ENCODE measurements around the gene STXBP1.

The STXBP1 gene

GRCh38 chr9:127680846-127681245 is 68.8 kb downstream of the STXBP1 start:
- DNase-seq (ENCODE audit: low read depth) = no peak
- no peak overlapping the region for H3K4me3 ChIP-seq (ENCODE audit: low read depth, low read length)

DNA sequence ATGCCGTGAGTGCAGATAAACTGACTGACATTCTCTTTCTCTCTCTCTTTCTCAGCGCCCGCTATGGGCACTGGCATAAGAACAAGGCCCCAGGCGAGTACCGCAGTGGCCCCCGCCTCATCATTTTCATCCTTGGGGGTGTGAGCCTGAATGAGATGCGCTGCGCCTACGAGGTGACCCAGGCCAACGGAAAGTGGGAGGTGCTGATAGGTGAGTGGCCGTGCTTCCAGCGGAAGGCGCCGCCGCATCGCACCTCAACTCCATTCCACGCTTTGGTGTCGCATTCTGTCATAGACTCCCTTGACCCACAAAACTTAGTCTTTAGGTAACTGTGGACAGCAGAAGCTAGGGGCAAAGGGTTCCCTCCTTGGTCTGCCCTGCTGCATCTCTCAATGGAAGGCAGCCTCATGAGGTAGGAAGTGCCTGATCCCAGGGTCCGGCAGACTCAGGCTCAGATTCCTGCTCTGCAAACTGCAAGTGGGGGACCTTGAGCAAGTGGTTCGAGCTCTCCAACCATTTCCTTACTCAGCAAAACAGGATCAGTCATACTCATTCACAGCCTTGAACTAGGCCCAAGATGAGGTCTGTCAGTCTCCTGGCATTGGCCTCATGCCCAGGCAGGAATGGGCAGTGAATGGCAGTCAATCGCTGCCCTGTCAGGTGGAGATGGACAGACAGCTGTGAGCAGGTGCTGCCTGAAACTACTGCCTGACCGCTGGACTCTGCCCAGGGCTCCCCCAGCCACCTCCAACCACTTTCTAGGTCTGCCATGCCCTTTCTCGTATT is 70.5 kb downstream of the STXBP1 start:
- H3K4me3 ChIP-seq (ENCODE audit: low read depth, low read length) = no peak overlapping the region
- DNase-seq (ENCODE audit: low read depth) = no peak

DNA sequence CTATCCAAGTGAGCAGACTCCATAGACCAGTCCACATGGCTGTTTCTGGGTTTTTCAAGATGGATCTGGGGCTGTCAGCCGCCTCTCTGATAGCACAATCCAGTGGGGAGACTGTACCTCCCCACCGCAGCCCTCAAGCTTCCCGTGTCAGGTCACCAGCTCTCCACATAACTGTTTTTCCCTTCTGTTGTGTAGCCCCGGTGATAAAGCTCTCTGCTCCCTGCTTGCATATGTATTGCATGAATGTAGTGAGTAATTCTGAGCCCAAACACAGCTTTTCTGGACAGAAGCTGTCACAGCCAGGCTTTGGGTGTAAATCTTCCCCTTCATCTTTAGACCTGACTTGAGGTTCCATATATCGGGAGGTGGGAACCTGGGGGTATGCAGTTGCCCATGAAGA is 71.6 kb downstream of the STXBP1 start:
- DNase-seq (ENCODE audit: low read depth) = no peak
- H3K4me3 ChIP-seq (ENCODE audit: low read depth, low read length) = no peak overlapping the region

DNA sequence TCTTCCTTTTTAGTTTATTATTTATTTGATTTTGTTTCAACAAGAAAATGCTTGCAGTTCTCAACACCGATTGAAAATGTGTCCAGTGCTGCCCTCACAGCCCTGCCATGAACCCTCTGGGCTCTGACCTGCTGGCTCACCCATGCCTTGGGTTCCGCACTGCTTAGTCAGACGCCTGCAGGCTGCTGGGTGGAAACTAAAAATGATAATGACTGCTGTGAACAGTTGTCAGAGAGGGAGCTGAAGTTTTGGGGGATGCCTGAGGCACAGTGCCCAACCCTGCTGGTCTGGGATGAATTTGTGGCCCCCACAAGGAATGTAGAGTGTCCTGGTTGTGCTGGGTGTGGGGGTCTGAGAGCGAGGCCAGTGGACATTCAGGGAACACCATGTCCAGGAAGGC is 72.5 kb downstream of the STXBP1 start:
- no peak for DNase-seq (ENCODE audit: low read depth)
- H3K4me3 ChIP-seq (ENCODE audit: low read depth, low read length) = no peak overlapping the region

DNA sequence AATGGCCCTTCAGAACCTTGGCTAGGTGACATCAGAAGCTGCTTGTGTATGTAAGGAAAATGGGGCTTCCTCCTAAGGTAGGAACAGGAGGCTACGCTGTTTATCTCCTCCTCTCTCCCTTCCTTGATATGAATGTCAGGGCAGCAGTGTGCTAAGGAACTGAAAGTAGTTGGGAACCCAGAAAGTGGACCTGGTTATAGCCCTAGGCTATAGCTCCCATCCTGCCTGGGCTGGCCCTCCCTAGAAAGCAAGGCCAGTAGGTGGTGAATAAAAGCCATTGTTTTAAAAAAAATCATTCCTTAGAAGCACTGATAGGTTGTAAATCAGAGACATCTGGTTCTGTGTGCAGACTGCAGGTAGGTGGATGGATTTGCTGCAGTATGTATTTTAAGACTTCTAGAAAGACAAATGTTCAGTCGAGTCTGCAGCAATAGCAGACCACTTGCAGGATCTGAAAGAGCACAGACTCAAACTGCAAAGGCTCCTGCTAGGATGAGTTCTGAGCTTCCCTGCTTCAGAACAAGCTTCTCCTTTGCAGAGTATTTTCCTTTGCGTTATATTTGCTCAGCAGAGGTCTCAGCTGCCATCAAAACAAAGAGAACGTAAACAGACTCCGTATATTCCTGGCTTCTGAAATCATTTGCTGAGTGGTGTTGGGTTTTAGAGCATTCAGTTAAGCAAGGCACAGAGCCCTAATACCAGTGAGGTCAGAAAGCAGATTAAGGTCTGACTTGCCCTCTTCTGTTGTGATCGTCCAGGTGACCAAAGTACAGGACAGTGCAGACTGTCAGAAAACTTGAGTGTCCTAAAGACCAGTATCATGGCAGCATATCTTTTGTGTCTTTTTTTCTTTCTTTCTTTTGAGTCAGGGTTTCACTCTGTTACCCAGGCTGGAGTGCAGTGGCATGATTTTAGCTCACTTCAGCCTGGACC is 74.7 kb downstream of the STXBP1 start:
- DNase-seq (ENCODE audit: low read depth) = no peak
- no peak overlapping the region for H3K4me3 ChIP-seq (ENCODE audit: low read depth, low read length)

- DNase-seq (ENCODE audit: low read depth) = no peak
- no peak overlapping the region for H3K4me3 ChIP-seq (ENCODE audit: low read depth, low read length)
Observed at GRCh38 chr9:127689329-127690000, 77.4 kb downstream of the STXBP1 start.

GRCh38 chr9:127690735-127691134 is 78.7 kb downstream of the STXBP1 start:
- no peak overlapping the region for H3K4me3 ChIP-seq (ENCODE audit: low read depth, low read length)
- no peak for DNase-seq (ENCODE audit: low read depth)

- DNase-seq (ENCODE audit: low read depth) = no peak
- no peak overlapping the region for H3K4me3 ChIP-seq (ENCODE audit: low read depth, low read length)
Observed at GRCh38 chr9:127692071-127692470, 80.0 kb downstream of the STXBP1 start.

DNA sequence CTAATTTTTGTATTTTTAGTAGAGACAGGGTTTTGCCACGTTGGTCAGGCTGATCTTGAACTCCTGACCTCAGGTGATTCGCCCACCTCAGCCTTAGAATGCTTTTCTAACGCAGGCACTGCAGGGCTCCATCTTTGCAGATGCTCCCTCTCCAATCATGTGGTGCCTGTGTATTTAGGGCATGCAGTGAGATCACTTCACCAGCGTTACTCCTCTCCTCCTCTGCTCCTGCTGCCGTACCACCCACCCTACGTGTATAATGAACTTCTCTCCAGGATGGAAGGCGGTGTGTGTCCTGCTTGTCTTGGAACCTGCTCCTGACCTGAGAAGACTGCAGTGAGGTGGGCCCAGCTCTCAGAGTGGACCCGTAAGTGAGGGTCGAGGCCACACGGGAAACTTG is 81.1 kb downstream of the STXBP1 start:
- no peak overlapping the region for H3K4me3 ChIP-seq (ENCODE audit: low read depth, low read length)
- DNase-seq (ENCODE audit: low read depth) = no peak

GRCh38 chr9:127693697-127694096 is 81.6 kb downstream of the STXBP1 start:
- DNase-seq (ENCODE audit: low read depth) = no peak
- H3K4me3 ChIP-seq (ENCODE audit: low read depth, low read length) = no peak overlapping the region

DNA sequence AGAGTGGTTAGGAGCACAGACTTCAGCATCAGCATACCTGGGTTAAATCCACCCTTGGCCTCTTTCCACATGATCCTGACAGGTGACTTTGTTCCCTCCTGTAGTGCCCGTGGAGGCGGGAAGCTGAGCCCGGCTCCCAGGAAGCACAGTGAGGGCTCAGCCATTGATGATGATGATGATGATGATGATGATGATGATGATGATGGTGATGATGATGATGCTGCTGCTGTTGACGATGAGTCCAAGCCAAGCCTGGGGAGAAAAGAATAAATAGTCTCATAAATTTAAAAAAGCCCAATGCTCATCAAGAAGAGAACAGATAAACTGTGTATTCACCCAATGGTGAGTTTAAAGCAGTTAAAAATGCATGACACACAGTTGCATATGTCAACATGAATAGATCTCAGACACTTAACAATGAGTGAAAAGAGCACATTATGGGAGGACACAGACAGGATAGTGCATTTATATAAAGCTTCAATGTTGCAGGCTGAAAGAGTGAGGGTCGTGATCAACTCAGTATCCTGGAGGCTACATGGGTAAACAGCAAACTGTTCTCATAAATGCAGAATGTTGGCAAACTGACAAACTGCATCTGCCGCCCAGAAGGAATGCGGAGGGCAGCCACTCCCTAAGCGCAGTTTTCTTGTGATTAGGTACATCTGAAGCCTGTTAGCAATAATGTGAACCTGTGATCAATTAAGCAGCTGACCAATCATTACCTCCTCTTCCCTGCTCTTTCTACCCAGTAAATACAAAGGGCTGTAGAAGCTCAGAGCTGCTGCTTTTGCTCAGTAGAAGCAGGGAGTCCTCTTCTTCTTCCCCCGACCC is 83.0 kb downstream of the STXBP1 start:
- no peak for DNase-seq (ENCODE audit: low read depth)
- H3K4me3 ChIP-seq (ENCODE audit: low read depth, low read length) = no peak overlapping the region

- no peak overlapping the region for H3K4me3 ChIP-seq (ENCODE audit: low read depth, low read length)
Observed at GRCh38 chr9:127697575-127697974, 85.5 kb downstream of the STXBP1 start.

DNA sequence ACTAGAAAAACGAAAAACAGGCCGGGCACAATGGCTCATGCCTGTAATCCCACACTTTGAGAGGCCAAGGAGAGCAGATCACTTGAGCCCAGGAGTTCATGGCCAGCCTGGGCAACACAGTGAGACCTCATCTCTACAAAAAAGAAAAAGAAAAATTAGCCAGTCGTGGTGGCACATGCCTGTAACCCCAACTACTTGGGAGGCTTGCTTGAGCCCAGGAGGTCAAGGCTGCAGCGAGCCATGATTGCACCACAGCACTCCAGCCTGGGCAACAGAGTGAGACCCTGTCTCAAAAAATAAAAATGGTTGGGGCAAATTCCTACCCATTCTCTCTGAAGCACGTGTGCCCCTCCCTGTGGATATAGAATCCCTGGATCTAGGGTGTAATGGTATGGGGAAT is 86.3 kb downstream of the STXBP1 start:
- DNase-seq (ENCODE audit: low read depth) = no peak
- no peak overlapping the region for H3K4me3 ChIP-seq (ENCODE audit: low read depth, low read length)

More at GRCh38 chr9:127697575-127697974, 85.5 kb downstream of the STXBP1 start:
- no peak for DNase-seq (ENCODE audit: low read depth)

- H3K4me3 ChIP-seq (ENCODE audit: low read depth, low read length) = peak overlapping the region; percentile 40
- DNase-seq (ENCODE audit: low read depth) = peak; percentile 87
Observed at GRCh38 chr9:127698985-127699670, 87.1 kb downstream of the STXBP1 start.

- H3K4me3 ChIP-seq (ENCODE audit: low read depth, low read length) = no peak overlapping the region
- DNase-seq (ENCODE audit: low read depth) = no peak
Observed at GRCh38 chr9:127700140-127700539, 88.1 kb downstream of the STXBP1 start.

GRCh38 chr9:127700594-127701255 is 88.6 kb downstream of the STXBP1 start:
- DNase-seq (ENCODE audit: low read depth) = no peak
- H3K4me3 ChIP-seq (ENCODE audit: low read depth, low read length) = no peak overlapping the region

- no peak overlapping the region for H3K4me3 ChIP-seq (ENCODE audit: low read depth, low read length)
- no peak for DNase-seq (ENCODE audit: low read depth)
Observed at GRCh38 chr9:127703289-127703946, 91.3 kb downstream of the STXBP1 start.

All from skeletal muscle cell (primary cell).